Measurements from ENCODE around the gene EARS2. TPM values are rescaled to one million over a fixed set of nuclear protein-coding genes. Genes with fewer than 3 reads are reported as not detected.
"Not testable (repeated sequence)": the region's sequence is repeated elsewhere in the genome, so short reads cannot be mapped to it uniquely, and the experiment has no call there.

Gene EARS2
- total RNA-seq, 1 donor from 2014 or later: 20.5 TPM

GRCh38 chr16:23511731-23512130 is 45.4 kb downstream of the EARS2 start:
- intact Hi-C loops (cut with DNase I): no loop called here
- ATAC-seq (ENCODE audit: poor library complexity): no peak

GRCh38 chr16:23510915-23511270 is 46.3 kb downstream of the EARS2 start:
- intact Hi-C loops (cut with DNase I); ATAC-seq (ENCODE audit: poor library complexity); DNase-seq: not testable (repeated sequence)

More at GRCh38 chr16:23511731-23512130, 45.4 kb downstream of the EARS2 start:
- no peak for DNase-seq

GRCh38 chr16:23510164-23510914 is 46.8 kb downstream of the EARS2 start, which contains the start of gene GGA2:
Gene GGA2 (minus strand): TSS chr16:23510494. CDS start chr16:23510411, 83 bp downstream.
- peak; percentile 95 for ATAC-seq (ENCODE audit: poor library complexity)
- intact Hi-C loops (cut with DNase I): no loop called here

GRCh38 chr16:23509782-23510163 is 47.4 kb downstream of the EARS2 start:
- DNase-seq: no peak
- ATAC-seq (ENCODE audit: poor library complexity): peak; percentile 52
- intact Hi-C loops (cut with DNase I): no loop called here

More at GRCh38 chr16:23510164-23510914, 46.8 kb downstream of the EARS2 start, which contains the start of gene GGA2:
- DNase-seq: peak; percentile 91

- DNase-seq: no peak
- intact Hi-C loops (cut with DNase I): no loop called here
- no peak for ATAC-seq (ENCODE audit: poor library complexity)
These were observed 47.8 kb downstream of the EARS2 start for GRCh38 chr16:23509441-23509754.

GRCh38 chr16:23508589-23509440 is 48.3 kb downstream of the EARS2 start:
- intact Hi-C loops (cut with DNase I): no loop called here
- DNase-seq (no peak), ATAC-seq (ENCODE audit: poor library complexity) (no peak)

- ATAC-seq (ENCODE audit: poor library complexity): no peak
- intact Hi-C loops (cut with DNase I): no loop called here
- no peak for DNase-seq
These were observed 50.5 kb downstream of the EARS2 start for GRCh38 chr16:23506606-23506994.

- no peak for ATAC-seq (ENCODE audit: poor library complexity)
- intact Hi-C loops (cut with DNase I): no loop called here
These were observed 51.2 kb downstream of the EARS2 start for GRCh38 chr16:23505671-23506605.

GRCh38 chr16:23505180-23505665 is 51.9 kb downstream of the EARS2 start:
- intact Hi-C loops (cut with DNase I): no loop called here
- no peak for ATAC-seq (ENCODE audit: poor library complexity)
- no peak for DNase-seq

More at GRCh38 chr16:23505671-23506605, 51.2 kb downstream of the EARS2 start:
- no peak for DNase-seq

GRCh38 chr16:23504453-23505179 is 52.5 kb downstream of the EARS2 start:
- DNase-seq: peak; percentile 63
- intact Hi-C loops (cut with DNase I): no loop called here

GRCh38 chr16:23504076-23504452 is 53.1 kb downstream of the EARS2 start:
- DNase-seq: no peak
- ATAC-seq (ENCODE audit: poor library complexity): peak; percentile 42
- intact Hi-C loops (cut with DNase I): no loop called here

More at GRCh38 chr16:23504453-23505179, 52.5 kb downstream of the EARS2 start:
- peak; percentile 59 for ATAC-seq (ENCODE audit: poor library complexity)

GRCh38 chr16:23502466-23502865 is 54.7 kb downstream of the EARS2 start:
- no peak for ATAC-seq (ENCODE audit: poor library complexity)
- no peak for DNase-seq

GRCh38 chr16:23501291-23501690 is 55.9 kb downstream of the EARS2 start:
- ATAC-seq (ENCODE audit: poor library complexity): no peak
- DNase-seq: no peak
- intact Hi-C loops (cut with DNase I): no loop called here

More at GRCh38 chr16:23502466-23502865, 54.7 kb downstream of the EARS2 start:
- intact Hi-C loops (cut with DNase I): no loop called here

- intact Hi-C loops (cut with DNase I): no loop called here
- ATAC-seq (ENCODE audit: poor library complexity) (no peak), DNase-seq (no peak)
These were observed 56.3 kb downstream of the EARS2 start for GRCh38 chr16:23500862-23501225.

GRCh38 chr16:23500212-23500861 is 56.8 kb downstream of the EARS2 start:
- intact Hi-C loops (cut with DNase I): no loop called here
- DNase-seq (no peak), ATAC-seq (ENCODE audit: poor library complexity) (no peak)

GRCh38 chr16:23499801-23500200 is 57.3 kb downstream of the EARS2 start:
- ATAC-seq (ENCODE audit: poor library complexity) (no peak), DNase-seq (no peak)
- intact Hi-C loops (cut with DNase I): no loop called here

- intact Hi-C loops (cut with DNase I): no loop called here
- DNase-seq (no peak), ATAC-seq (ENCODE audit: poor library complexity) (peak; percentile 50)
These were observed 58.3 kb downstream of the EARS2 start for GRCh38 chr16:23498863-23499262.

GRCh38 chr16:23497543-23497868 is 59.6 kb downstream of the EARS2 start:
- intact Hi-C loops (cut with DNase I): no loop called here
- ATAC-seq (ENCODE audit: poor library complexity): no peak
- DNase-seq: no peak

Measured in Right ventricle myocardium superior (tissue), 1 donor.